ENCODE data around the gene LMOD3. TPM values are rescaled to one million over a fixed set of nuclear protein-coding genes. Genes with fewer than 3 reads are reported as not detected.

The LMOD3 gene
- total and polyA plus RNA-seq, 2 of the 8 experiments (the other 6 are each of a cell fraction or from before 2014, with no cell fraction given) = not detected

- H4K5ac ChIP-seq (ENCODE audit: insufficient read length, low read depth, low read length) = no peak overlapping the region
- H3K23ac ChIP-seq (ENCODE audit: insufficient read length) = no peak overlapping the region
- CTCF ChIA-PET (ENCODE audit: partially characterized antibody) = interaction anchor here (0.9 kb wide), 1 partner anchor 48 kb away, joined by 3 read pairs; no protein-coding TSS in a partner anchor
- H3K23me2 ChIP-seq (ENCODE audit: low read depth, low read length) = no peaks in the 10 kb centered on the region
- H4K8ac ChIP-seq (ENCODE audit: extremely low read depth, insufficient read depth, low read length) = no peak overlapping the region
- no peak overlapping the region for H2BK5ac ChIP-seq (ENCODE audit: low read depth, low read length)
- no peak overlapping the region for H3K4me3 ChIP-seq (ENCODE audit: extremely low read depth in 1 of 4, insufficient read depth in 2 of 4, low read depth in 3 of 4, low read length in 4 of 4)
- no peaks in the 10 kb centered on the region for H3K27me3 ChIP-seq (replicated peaks in 1 of 4; ENCODE audit: control insufficient read depth in 3 of 4, extremely low read depth in 1 of 4, insufficient read depth in 3 of 4, low read length in 3 of 4)
- no peak overlapping the region for H3K14ac ChIP-seq (ENCODE audit: insufficient read length)
- H3K4ac ChIP-seq (replicated peaks; ENCODE audit: insufficient read length, low read depth, low read length) = no peak overlapping the region
- H2AFZ ChIP-seq (ENCODE audit: low read length) = no peak overlapping the region
- H3K27ac ChIP-seq (ENCODE audit: low read depth, low read length) = no peak overlapping the region
- DNase-seq (ENCODE audit: low read depth in 1 of 2, low spot score in 2 of 2) (no peak), FAIRE-seq (no peak)
- no peak overlapping the region for H3K9ac ChIP-seq (replicated peaks in 1 of 4; ENCODE audit: extremely low read depth in 1 of 4, low read depth in 3 of 4, low read length in 3 of 4)
- no peak overlapping the region for H2BK120ac ChIP-seq (replicated peaks; ENCODE audit: low read depth, low read length)
- H2BK12ac ChIP-seq (ENCODE audit: low read depth, low read length) = no peak overlapping the region
- H2BK20ac ChIP-seq (ENCODE audit: low read length) = no peak overlapping the region
- no peak overlapping the region for H3K4me2 ChIP-seq (ENCODE audit: insufficient read depth in 1 of 2, low read depth in 2 of 2, low read length in 2 of 2)
- no peaks in the 10 kb centered on the region for H3K79me2 ChIP-seq (ENCODE audit: control insufficient read depth in 1 of 2, insufficient read depth in 2 of 2, low read length in 2 of 2)
- no peaks in the 10 kb centered on the region for H4K20me1 ChIP-seq (replicated peaks in 1 of 2; ENCODE audit: control insufficient read depth in 1 of 2, insufficient read depth in 2 of 2, low read length in 2 of 2)
- H3K18ac ChIP-seq (ENCODE audit: extremely low read depth, low read length) = no peak overlapping the region
- peaks cover 0 to 4% (median 3%) of the 10 kb centered on the region in 4 experiments; a peak in 5 of 7 replicates for H3K4me1 ChIP-seq (replicated peaks in 1 of 4; ENCODE audit: control insufficient read depth in 3 of 4, insufficient read depth in 4 of 4, low read length in 3 of 4)
- H3K79me1 ChIP-seq (ENCODE audit: low read depth, low read length) = no peaks in the 10 kb centered on the region
- H4K91ac ChIP-seq (replicated peaks; ENCODE audit: insufficient read length, low read length) = no peak overlapping the region
- WGBS, 2 experiments (ENCODE audit: extremely low coverage in 1 of 2, insufficient coverage in 1 of 2, insufficient read length in 1 of 2, insufficient replicate concordance in 2 of 2, low coverage in 1 of 2, low lambda C conversion rate in 2 of 2, missing lambda C conversion rate in 1 of 2) = 84% methylated on average over 3 of the region's 3 CpGs; no CpG with 5 or more reads in 1 of the 2 experiments
- H2BK15ac ChIP-seq (ENCODE audit: low read length) = no peak overlapping the region
- no peaks in the 10 kb centered on the region for H3K36me3 ChIP-seq (ENCODE audit: control insufficient read depth in 2 of 4, insufficient read depth in 4 of 4, low read length in 3 of 4)
- no peaks in the 10 kb centered on the region for H3K9me3 ChIP-seq (ENCODE audit: insufficient read depth in 2 of 2, low read depth in 1 of 2, low read length in 1 of 2)
- no peak overlapping the region for H2AK5ac ChIP-seq (ENCODE audit: low read depth, low read length)
- TF ChIP-seq SRF (IDR thresholded peaks at IDR 0.05; ENCODE audit: low read depth, low read length) (no peak), RAD21 (IDR thresholded peaks at IDR 0.05 in 1 of 2, conservative IDR thresholded peaks at IDR 0.05 in 1 of 2; ENCODE audit: low read depth in 2 of 2, low read length in 2 of 2) (no peak), CBX8 (IDR thresholded peaks at IDR 0.05; ENCODE audit: borderline replicate concordance, low read depth, low read length) (no peak), CHD2 (IDR thresholded peaks at IDR 0.05; ENCODE audit: low read length) (no peak), NRF1 (IDR thresholded peaks at IDR 0.05; ENCODE audit: low read depth, low read length) (no peak), SIRT6 (IDR thresholded peaks at IDR 0.05; ENCODE audit: low read length) (no peak)
- no peak overlapping the region for H3K56ac ChIP-seq (replicated peaks; ENCODE audit: insufficient read length, low read depth, low read length)
- POLR2A ChIA-PET (ENCODE audit: partially characterized antibody) = no interaction called here
Measured at GRCh38 chr3:69113536-69113935, 8.9 kb downstream of the LMOD3 start.

Measured in H1 (cell line).